PC-9 (cell line): ENCODE data around the gene LCLAT1.

Experiments used
- CTCF ChIP-seq: fragments of 200-600 bp; sonication (generic); conservative IDR thresholded peaks from 2 replicates; pipeline ENCODE4 v1.6.1; 2017; ENCODE audit warnings: mixed run types, antibody characterized with exemption, mild to moderate bottlenecking, moderate library complexity
- EZH2 ChIP-seq: fragments of 200-600 bp; sonication (generic); IDR thresholded peaks from 2 replicates; pipeline ENCODE4 v1.8.0; 2017; ENCODE audit warnings: antibody characterized with exemption, low read depth

DNA sequence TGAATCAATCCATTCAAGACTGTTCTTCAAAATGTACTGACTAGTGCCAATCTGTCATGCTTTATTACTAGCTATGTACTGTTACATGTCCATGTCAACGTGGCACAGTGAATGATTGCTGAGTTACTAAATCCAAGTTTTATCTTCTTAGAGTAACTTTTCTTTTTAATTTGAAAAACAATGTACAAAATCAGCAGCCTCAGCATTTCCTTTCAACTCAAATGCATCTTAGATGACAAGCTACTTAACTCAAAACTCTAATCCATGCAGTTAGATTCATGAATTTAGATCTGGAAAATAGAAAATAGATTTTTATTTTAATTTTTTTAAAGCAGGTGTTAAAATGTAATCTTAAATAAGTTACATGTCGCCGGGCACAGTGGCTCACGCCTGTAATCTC lies 186.0 kb downstream of the LCLAT1 start:
- TF ChIP-seq CTCF (no peak), EZH2 (no peak)
